Astrocyte (in vitro differentiated cells and primary cell): ENCODE results near the gene CRYAB. TPM values are rescaled to one million over a fixed set of nuclear protein-coding genes. Genes with fewer than 3 reads are reported as not detected.

Experiments
- DNase-seq: peaks from one replicate; pipeline ENCODE4 v3.0.0-alpha.2; 2010; ENCODE audit warnings: low read depth
- FAIRE-seq: peaks from 2 replicates; lab custom pipeline; 2011; peaks lifted over from hg19 to GRCh38; lab: Jason Lieb, UNC
- H2AFZ ChIP-seq: 2 replicates; pipeline ENCODE4 v1.6.0; 2012; ENCODE audit warnings: low read depth, low read length, inconsistent platforms
- H3K27ac ChIP-seq: 2 replicates; pipeline ENCODE4 v1.5.1; 2011; ENCODE audit warnings: low read depth, low read length, inconsistent platforms
- H3K27me3 ChIP-seq: 2 replicates; pipeline ENCODE4 v1.6.0; 2011; ENCODE audit warnings: low read length, inconsistent platforms; ENCODE audit not compliant: insufficient read depth
- H3K36me3 ChIP-seq: 2 replicates; pipeline ENCODE4 v1.5.1; 2011; ENCODE audit warnings: low read length, inconsistent platforms; ENCODE audit not compliant: insufficient read depth
- H3K4me1 ChIP-seq: 2 replicates; pipeline ENCODE4 v1.5.1; 2011; ENCODE audit warnings: low read length, inconsistent platforms; ENCODE audit not compliant: insufficient read depth
- H3K4me2 ChIP-seq: 2 replicates; pipeline ENCODE4 v1.6.0; 2012; ENCODE audit warnings: low read length, inconsistent platforms
- H3K4me3 ChIP-seq: 2 replicates; pipeline ENCODE4 v1.5.1; 2011; ENCODE audit warnings: low read depth, mild to moderate bottlenecking, low read length, inconsistent platforms; ENCODE audit not compliant: insufficient read depth
- H3K79me2 ChIP-seq: 2 replicates; pipeline ENCODE4 v1.6.0; 2012; ENCODE audit warnings: mild to moderate bottlenecking, low read length, inconsistent platforms; ENCODE audit not compliant: insufficient read depth
- H3K9ac ChIP-seq: 2 replicates; pipeline ENCODE4 v1.6.0; 2012; ENCODE audit warnings: mild to moderate bottlenecking, low read length, inconsistent platforms
- H3K9me3 ChIP-seq: 2 replicates; pipeline ENCODE4 v1.5.1; 2012; ENCODE audit warnings: low read depth, mild to moderate bottlenecking, low read length, inconsistent platforms; ENCODE audit not compliant: insufficient read depth
- H4K20me1 ChIP-seq: 2 replicates; pipeline ENCODE4 v1.6.0; 2012; ENCODE audit warnings: low read length, inconsistent platforms; ENCODE audit not compliant: insufficient read depth
- H3K27ac Mint-ChIP-seq: one replicate; pipeline ENCODE4 v1.8.0; 2021; ENCODE audit warnings: mild to moderate bottlenecking, mixed read lengths; ENCODE audit not compliant: unreplicated experiment
- H3K27me3 Mint-ChIP-seq: one replicate; pipeline ENCODE4 v1.8.0; 2021; ENCODE audit warnings: low read depth, mixed read lengths; ENCODE audit not compliant: unreplicated experiment
- H3K36me3 Mint-ChIP-seq: one replicate; pipeline ENCODE4 v1.8.0; 2021; ENCODE audit warnings: low read depth, mixed read lengths; ENCODE audit not compliant: unreplicated experiment
- H3K4me1 Mint-ChIP-seq: one replicate; pipeline ENCODE4 v1.8.0; 2021; ENCODE audit warnings: low read depth, mixed read lengths; ENCODE audit not compliant: unreplicated experiment
- H3K4me3 Mint-ChIP-seq: one replicate; pipeline ENCODE4 v1.8.0; 2021; ENCODE audit warnings: mild to moderate bottlenecking, moderate library complexity, mixed read lengths; ENCODE audit not compliant: unreplicated experiment
- H3K9me3 Mint-ChIP-seq: one replicate; pipeline ENCODE4 v1.8.0; 2021; ENCODE audit warnings: mild to moderate bottlenecking, mixed read lengths; ENCODE audit not compliant: unreplicated experiment
- CTCF ChIP-seq: IDR thresholded peaks from 2 replicates; pipeline ENCODE4 v1.5.1; 2011; ENCODE audit warnings: low read depth, mild to moderate bottlenecking, inconsistent platforms, low read length, moderate library complexity; ENCODE audit not compliant: insufficient read depth
- EZH2 ChIP-seq: IDR thresholded peaks from 2 replicates; pipeline ENCODE4 v1.6.1; 2012; ENCODE audit warnings: mild to moderate bottlenecking, low read length, inconsistent platforms; ENCODE audit not compliant: insufficient read depth
- total RNA-seq: library from RNA; stranded (reverse); gene quantifications from 2 replicates; pipeline ENCODE4 v1.2.1, GENCODE V29; 2021

The CRYAB gene
- total RNA-seq, 1 donor from 2014 or later, result 5.7 TPM

DNA sequence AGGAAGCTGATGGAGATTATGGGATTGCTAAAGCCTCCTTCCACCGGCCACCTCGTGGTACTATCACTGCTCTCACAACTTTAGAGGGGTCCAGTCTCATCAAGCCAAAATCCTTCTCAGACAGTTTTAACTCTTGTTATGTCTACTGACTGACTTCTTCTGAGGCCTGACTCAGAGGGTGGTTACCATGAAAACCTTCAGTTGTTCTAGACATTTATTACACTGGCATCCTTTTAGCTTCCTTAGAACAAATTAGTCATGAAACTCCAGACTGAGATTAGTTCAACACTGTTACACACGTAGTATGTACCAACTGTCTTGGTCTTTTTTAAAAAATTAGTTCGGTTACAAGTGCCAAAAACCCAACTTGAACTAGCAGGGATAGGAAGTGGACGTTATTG is 33.1 kb upstream of the CRYAB start:
- no peaks in the 10 kb centered on the region for H3K27me3 ChIP-seq
- H3K36me3 ChIP-seq, result no peaks in the 10 kb centered on the region
- FAIRE-seq, result peak; percentile 96
- peaks cover 18% of the 10 kb centered on the region for H3K79me2 ChIP-seq
- Mint-ChIP-seq H3K36me3 (no peaks in the 10 kb centered on the region), H3K9me3 (no peaks in the 10 kb centered on the region), H3K27ac (peak overlapping the region; percentile 99), H3K4me3 (peak overlapping the region; percentile 11), H3K4me1 (peaks cover 25% of the 10 kb centered on the region), H3K27me3 (no peaks in the 10 kb centered on the region)
- H3K4me3 ChIP-seq, result no peak overlapping the region
- H2AFZ ChIP-seq, result no peak overlapping the region
- peak overlapping the region; percentile 86 for H3K27ac ChIP-seq
- H3K9me3 ChIP-seq, result no peaks in the 10 kb centered on the region
- H3K9ac ChIP-seq, result peak overlapping the region; percentile 67
- TF ChIP-seq CTCF, result no peak
- no peak for TF ChIP-seq EZH2
- peaks cover 27% of the 10 kb centered on the region for H3K4me1 ChIP-seq
- H3K4me2 ChIP-seq, result peak overlapping the region; percentile 60
- DNase-seq, result peak; percentile 97
- H4K20me1 ChIP-seq, result no peaks in the 10 kb centered on the region

DNA sequence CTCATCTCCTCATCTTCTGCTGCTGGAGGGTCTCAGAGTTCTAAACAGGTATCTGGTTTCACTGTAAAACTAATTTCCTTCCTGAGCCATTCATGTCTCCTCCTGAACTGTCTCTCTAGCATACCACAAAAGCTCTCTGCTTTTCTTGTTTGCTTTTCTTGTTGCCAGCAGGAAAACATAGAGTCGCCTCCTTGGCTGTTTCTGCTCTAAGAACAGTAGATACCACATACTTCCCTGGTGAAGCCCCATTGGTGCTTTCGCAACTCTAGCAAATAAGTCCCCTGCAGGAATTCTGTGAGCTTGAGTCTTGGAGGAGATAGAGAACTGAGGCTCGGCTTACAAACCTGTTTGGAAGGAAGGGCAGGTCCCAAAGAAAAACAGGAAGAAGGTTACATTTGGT is 32.6 kb upstream of the CRYAB start:
- H3K4me3 ChIP-seq, result no peak overlapping the region
- Mint-ChIP-seq H3K9me3 (no peaks in the 10 kb centered on the region), H3K27me3 (no peaks in the 10 kb centered on the region), H3K4me1 (peaks cover 28% of the 10 kb centered on the region), H3K27ac (peak overlapping the region; percentile 99), H3K4me3 (no peak overlapping the region), H3K36me3 (no peaks in the 10 kb centered on the region)
- no peaks in the 10 kb centered on the region for H3K27me3 ChIP-seq
- peaks cover 33% of the 10 kb centered on the region for H3K4me1 ChIP-seq
- H3K9ac ChIP-seq, result peak overlapping the region; percentile 67
- FAIRE-seq, result peak; percentile 37
- no peaks in the 10 kb centered on the region for H4K20me1 ChIP-seq
- no peak overlapping the region for H2AFZ ChIP-seq
- TF ChIP-seq EZH2, result no peak
- TF ChIP-seq CTCF, result no peak
- H3K36me3 ChIP-seq, result no peaks in the 10 kb centered on the region
- peaks cover 18% of the 10 kb centered on the region for H3K79me2 ChIP-seq
- peak overlapping the region; percentile 86 for H3K27ac ChIP-seq
- H3K4me2 ChIP-seq, result peak overlapping the region; percentile 60
- no peaks in the 10 kb centered on the region for H3K9me3 ChIP-seq
- DNase-seq, result peak; percentile 74

DNA sequence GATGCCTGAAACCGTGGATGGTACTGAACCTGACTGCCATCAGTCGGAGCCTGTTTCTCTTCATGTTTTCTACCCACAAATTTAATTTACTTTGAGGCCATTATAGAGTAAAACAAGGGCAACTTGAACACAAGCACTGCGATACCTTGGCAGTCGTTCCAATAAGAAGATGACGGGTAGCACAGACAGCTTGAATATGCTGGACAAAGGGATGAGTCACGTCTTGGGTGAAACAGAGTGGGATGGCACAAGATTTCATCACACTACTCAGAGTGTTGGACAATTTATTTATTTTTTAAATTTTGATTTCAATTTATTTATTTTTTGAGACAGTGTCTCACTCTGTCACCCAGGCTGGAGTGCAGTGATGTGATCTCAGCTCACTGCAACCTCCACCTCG is 31.3 kb upstream of the CRYAB start:
- peak overlapping the region; percentile 85 for H3K27ac Mint-ChIP-seq
- no peaks in the 10 kb centered on the region for H3K9me3 Mint-ChIP-seq
- no peaks in the 10 kb centered on the region for H3K36me3 Mint-ChIP-seq
- no peaks in the 10 kb centered on the region for H4K20me1 ChIP-seq
- H3K4me3 Mint-ChIP-seq, result no peak overlapping the region
- H3K36me3 ChIP-seq, result no peaks in the 10 kb centered on the region
- no peaks in the 10 kb centered on the region for H3K9me3 ChIP-seq
- TF ChIP-seq CTCF, result no peak
- TF ChIP-seq EZH2, result no peak
- no peak overlapping the region for H3K4me3 ChIP-seq
- H2AFZ ChIP-seq, result no peak overlapping the region
- no peak overlapping the region for H3K27ac ChIP-seq
- no peaks in the 10 kb centered on the region for H3K27me3 Mint-ChIP-seq
- no peak overlapping the region for H3K4me2 ChIP-seq
- DNase-seq (peak; percentile 77), FAIRE-seq (no peak)
- H3K9ac ChIP-seq, result no peak overlapping the region
- H3K4me1 ChIP-seq, result peaks cover 46% of the 10 kb centered on the region
- H3K79me2 ChIP-seq, result peaks cover 18% of the 10 kb centered on the region
- H3K27me3 ChIP-seq, result no peaks in the 10 kb centered on the region
- H3K4me1 Mint-ChIP-seq, result peaks cover 41% of the 10 kb centered on the region
